Fibroblast of lung (primary cell): ENCODE measurements around the gene RSPH3. TPM values are rescaled to one million over a fixed set of nuclear protein-coding genes. Genes with fewer than 3 reads are reported as not detected.

ENCODE experiments used
- DNase-seq, 2 donors: peaks; one replicate each; pipeline versions ENCODE4 v3.0.0 to v3.0.0-alpha.2; 2010; ENCODE audit warnings: low read depth in 2 of 2
- H2AFZ ChIP-seq: 2 replicates; pipeline ENCODE4 v1.5.1; 2012; ENCODE audit warnings: low read length, control low read depth, inconsistent platforms
- H3K27ac ChIP-seq: 2 replicates; pipeline ENCODE4 v1.5.1; 2011; ENCODE audit warnings: low read length, control low read depth; ENCODE audit not compliant: insufficient read depth
- H3K27me3 ChIP-seq: 2 replicates; pipeline ENCODE4 v1.5.1; 2011; ENCODE audit warnings: mild to moderate bottlenecking, low read length; ENCODE audit not compliant: control insufficient read depth, insufficient read depth
- H3K36me3 ChIP-seq: 2 replicates; pipeline ENCODE4 v1.5.1; 2011; ENCODE audit warnings: low read length; ENCODE audit not compliant: control insufficient read depth, insufficient read depth
- H3K4me1 ChIP-seq: 2 replicates; pipeline ENCODE4 v1.5.1; 2011; ENCODE audit warnings: low read length; ENCODE audit not compliant: control insufficient read depth, insufficient read depth; ENCODE audit errors: extremely low read depth
- H3K4me2 ChIP-seq: 2 replicates; pipeline ENCODE4 v1.5.1; 2011; ENCODE audit warnings: low read length, control low read depth; ENCODE audit not compliant: insufficient read depth; ENCODE audit errors: extremely low read depth
- H3K4me3 ChIP-seq, 4 experiments: fragments of 200-600 bp in 1 of 4; sonication (generic) in 1 of 4; replicated peaks in 1 of 4; 2 replicates each; pipeline ENCODE4 v1.5.1; 2011 to 2016; ENCODE audit warnings: low read length in 4 of 4, low read depth in 3 of 4, mild to moderate bottlenecking in 3 of 4, control low read depth in 2 of 4, inconsistent platforms in 1 of 4, mixed read lengths in 1 of 4; ENCODE audit not compliant: insufficient read depth in 1 of 4; ENCODE audit errors: control extremely low read depth in 1 of 4
- H3K79me2 ChIP-seq: 2 replicates; pipeline ENCODE4 v1.5.1; 2012; ENCODE audit warnings: mild to moderate bottlenecking, low read length, inconsistent platforms; ENCODE audit not compliant: control insufficient read depth, insufficient read depth
- H3K9ac ChIP-seq: 2 replicates; pipeline ENCODE4 v1.5.1; 2011; ENCODE audit warnings: mild to moderate bottlenecking, low read length, control low read depth; ENCODE audit not compliant: insufficient read depth
- H3K9me3 ChIP-seq: 2 replicates; pipeline ENCODE4 v1.5.1; 2012; ENCODE audit warnings: low read depth, low read length; ENCODE audit not compliant: control insufficient read depth, insufficient read depth
- H4K20me1 ChIP-seq: 2 replicates; pipeline ENCODE4 v1.5.1; 2011; ENCODE audit warnings: low read length; ENCODE audit not compliant: control insufficient read depth, insufficient read depth; ENCODE audit errors: extremely low read depth
- CTCF ChIP-seq, 2 donors: IDR thresholded peaks in 1 of 2; conservative IDR thresholded peaks in 1 of 2; 1 replicate in 1 of 2; 2 replicates in 1 of 2; pipeline ENCODE4 v1.5.1; 2011 to 2012; ENCODE audit warnings: low read length in 2 of 2, control low read depth in 1 of 2, inconsistent platforms in 1 of 2, low read depth in 1 of 2, mild to moderate bottlenecking in 1 of 2
- EZH2 ChIP-seq: IDR thresholded peaks from 2 replicates; pipeline ENCODE4 v1.5.1; 2012; ENCODE audit warnings: low read length, control low read depth, mild to moderate bottlenecking; ENCODE audit errors: missing control alignments
- polyA plus RNA-seq, 2 donors: library from polyadenylated mRNA; depleted of rRNA in 1 of 2; stranded (reverse) in 1 of 2; unstranded in 1 of 2; fragments of >200 nt; gene quantifications; 2 replicates each; pipeline ENCODE4 v1.2.1, GENCODE V29; 2011 to 2012; ENCODE audit warnings: missing spikeins in 1 of 2
- total RNA-seq: library from RNA; depleted of rRNA; stranded (reverse); fragments of >200 nt; gene quantifications from 2 replicates; pipeline ENCODE4 v1.2.1, GENCODE V29; 2014

RSPH3 gene
- total and polyA plus RNA-seq, 2 donors (not counting 1 experiment from before 2014, with no cell fraction given), result 2.3 to 5.9 TPM

GRCh38 chr6:158943380-158944032 lies 56.5 kb downstream of the RSPH3 start:
- H3K36me3 ChIP-seq, result no peaks in the 10 kb centered on the region
- H3K9ac ChIP-seq, result no peak overlapping the region
- H3K79me2 ChIP-seq, result no peaks in the 10 kb centered on the region
- no peak overlapping the region for H3K4me3 ChIP-seq
- H3K27ac ChIP-seq, result no peak overlapping the region
- no peaks in the 10 kb centered on the region for H3K27me3 ChIP-seq
- TF ChIP-seq CTCF (conservative IDR thresholded peaks at IDR 0.05 in 1 of 2, IDR thresholded peaks at IDR 0.05 in 1 of 2; ENCODE audit: low read depth in 1 of 2, low read length in 2 of 2) (no peak), EZH2 (no peak)
- H2AFZ ChIP-seq, result no peak overlapping the region
- no peaks in the 10 kb centered on the region for H3K4me1 ChIP-seq
- H4K20me1 ChIP-seq, result no peaks in the 10 kb centered on the region
- no peaks in the 10 kb centered on the region for H3K9me3 ChIP-seq
- no peak for DNase-seq
- H3K4me2 ChIP-seq, result no peak overlapping the region

- Histone ChIP-seq H3K4me2 (no peak overlapping the region), H3K9ac (no peak overlapping the region), H4K20me1 (no peaks in the 10 kb centered on the region), H3K4me3 (no peak overlapping the region), H3K9me3 (no peaks in the 10 kb centered on the region), H3K79me2 (no peaks in the 10 kb centered on the region), H2AFZ (no peak overlapping the region), H3K27me3 (no peaks in the 10 kb centered on the region), H3K36me3 (no peaks in the 10 kb centered on the region), H3K4me1 (no peaks in the 10 kb centered on the region), H3K27ac (no peak overlapping the region)
- DNase-seq, result no peak
- TF ChIP-seq CTCF (conservative IDR thresholded peaks at IDR 0.05 in 1 of 2, IDR thresholded peaks at IDR 0.05 in 1 of 2; ENCODE audit: low read depth in 1 of 2, low read length in 2 of 2) (no peak), EZH2 (no peak)
Observed at GRCh38 chr6:158942349-158942748, 57.7 kb downstream of the RSPH3 start.

- Histone ChIP-seq H3K9ac (no peak overlapping the region), H3K4me2 (no peak overlapping the region), H3K4me3 (no peak overlapping the region), H2AFZ (no peak overlapping the region), H3K9me3 (no peaks in the 10 kb centered on the region), H3K4me1 (no peaks in the 10 kb centered on the region), H3K79me2 (no peaks in the 10 kb centered on the region), H3K27ac (no peak overlapping the region), H4K20me1 (no peaks in the 10 kb centered on the region), H3K36me3 (no peaks in the 10 kb centered on the region), H3K27me3 (no peaks in the 10 kb centered on the region)
- no peak for TF ChIP-seq EZH2
- no peak for TF ChIP-seq CTCF (conservative IDR thresholded peaks at IDR 0.05 in 1 of 2, IDR thresholded peaks at IDR 0.05 in 1 of 2; ENCODE audit: low read depth in 1 of 2, low read length in 2 of 2)
- DNase-seq, result no peak
Observed at GRCh38 chr6:158941246-158941645, 58.8 kb downstream of the RSPH3 start.
